Lung (tissue), 12 donors: ENCODE results near the gene VCPKMT. TPM values are rescaled to one million over a fixed set of nuclear protein-coding genes. Genes with fewer than 3 reads are reported as not detected.

ENCODE experiments used
- ATAC-seq: fragments of 200-7000 bp; cut with Tn5 transposase; one replicate; pipeline ENCODE4 v1.9.1; 2020; ENCODE audit warnings: moderate number of reproducible peaks; ENCODE audit not compliant: insufficient read depth, low FRiP score
- DNase-seq, 3 donors: peaks; one replicate each; pipeline ENCODE4 v3.0.0-alpha.2; 2013 to 2017
- H3K27ac ChIP-seq, 2 donors: one replicate each; pipeline ENCODE4 v1.5.1; 2013; ENCODE audit warnings: mild to moderate bottlenecking in 2 of 2, moderate library complexity in 2 of 2, control low read depth in 1 of 2, inconsistent platforms in 1 of 2, low read depth in 1 of 2, low read length in 1 of 2
- H3K27me3 ChIP-seq, 3 donors: one replicate each; pipeline ENCODE4 v1.5.1; 2013; ENCODE audit warnings: low read length in 2 of 3; ENCODE audit not compliant: control insufficient read depth in 3 of 3, insufficient read depth in 3 of 3
- H3K36me3 ChIP-seq, 4 donors: one replicate each; pipeline ENCODE4 v1.5.1; 2013; ENCODE audit warnings: low read length in 4 of 4, mild to moderate bottlenecking in 1 of 4, moderate library complexity in 1 of 4; ENCODE audit not compliant: control insufficient read depth in 4 of 4, insufficient read depth in 4 of 4
- H3K4me1 ChIP-seq, 5 donors: one replicate each; pipeline ENCODE4 v1.5.1; 2013; ENCODE audit warnings: low read length in 5 of 5, mild to moderate bottlenecking in 2 of 5, moderate library complexity in 1 of 5; ENCODE audit not compliant: control insufficient read depth in 5 of 5, insufficient read depth in 5 of 5
- H3K4me3 ChIP-seq: one replicate; pipeline ENCODE4 v1.5.1; 2013; ENCODE audit warnings: mild to moderate bottlenecking, control low read depth, moderate library complexity
- H3K9ac ChIP-seq, 2 donors: one replicate each; pipeline ENCODE4 v1.5.1; 2013; ENCODE audit warnings: low read length in 2 of 2, control low read depth in 1 of 2; ENCODE audit not compliant: insufficient read depth in 1 of 2
- H3K9me3 ChIP-seq, 4 donors: one replicate each; pipeline ENCODE4 v1.5.1; 2013; ENCODE audit warnings: low read length in 3 of 4, mild to moderate bottlenecking in 1 of 4, moderate library complexity in 1 of 4; ENCODE audit not compliant: control insufficient read depth in 4 of 4, insufficient read depth in 3 of 4
- WGBS, 2 donors: extraction: QIAGEN DNeasy Blood & Tissue Kit; methylation state at CpG; one replicate each; pipeline ENCODE4 v1.1.7; 2013; 5-methylcytosine and 5-hydroxymethylcytosine counted together
- polyA plus RNA-seq, 2 donors: library from polyadenylated mRNA; stranded (reverse); fragments of 200-250 nt; gene quantifications; one replicate each; pipeline ENCODE4 v1.2.1, GENCODE V29; 2013
- total RNA-seq, 2 donors: library from RNA; depleted of rRNA in 1 of 2; stranded (reverse); fragments of >200 nt in 1 of 2; gene quantifications; one replicate each; pipeline ENCODE4 v1.2.1, GENCODE V29; 2014 to 2021
- TF ChIP-seq, protein P1 (sequence below): IDR thresholded peaks from 2 replicates; pipeline ENCODE4 v1.5.1; 2012; ENCODE audit warnings: mild to moderate bottlenecking; ENCODE audit errors: control extremely low read depth, extremely low read depth
- donor health status: control.
- donor health status: control.
- donor health status: Bipolar disorder and iron deficiency.
- donor health status: healthy.
- donor health status: DM: yes; HTN: yes; CAD: no.

VCPKMT gene
- total and polyA plus RNA-seq, 4 donors, result 5.9 to 17.6 (median 7.7) TPM

GRCh38 chr14:50107850-50108249 lies 8.5 kb downstream of the VCPKMT start:
- Histone ChIP-seq H3K9me3 (no peaks in the 10 kb centered on the region), H3K4me1 (no peaks in the 10 kb centered on the region), H3K9ac (no peak overlapping the region), H3K4me3 (no peak overlapping the region), H3K27me3 (no peaks in the 10 kb centered on the region), H3K27ac (peak overlapping the region in 1 of 2 donors; percentile 75), H3K36me3 (peaks cover 12 to 24% (median 16%) of the 10 kb centered on the region in 4 donors)
- no peak for DNase-seq
- no peak for ATAC-seq
- WGBS, 2 donors, result 80 to 81% methylated on average over 2 of the region's 2 CpGs
- TF ChIP-seq, protein P1, sequence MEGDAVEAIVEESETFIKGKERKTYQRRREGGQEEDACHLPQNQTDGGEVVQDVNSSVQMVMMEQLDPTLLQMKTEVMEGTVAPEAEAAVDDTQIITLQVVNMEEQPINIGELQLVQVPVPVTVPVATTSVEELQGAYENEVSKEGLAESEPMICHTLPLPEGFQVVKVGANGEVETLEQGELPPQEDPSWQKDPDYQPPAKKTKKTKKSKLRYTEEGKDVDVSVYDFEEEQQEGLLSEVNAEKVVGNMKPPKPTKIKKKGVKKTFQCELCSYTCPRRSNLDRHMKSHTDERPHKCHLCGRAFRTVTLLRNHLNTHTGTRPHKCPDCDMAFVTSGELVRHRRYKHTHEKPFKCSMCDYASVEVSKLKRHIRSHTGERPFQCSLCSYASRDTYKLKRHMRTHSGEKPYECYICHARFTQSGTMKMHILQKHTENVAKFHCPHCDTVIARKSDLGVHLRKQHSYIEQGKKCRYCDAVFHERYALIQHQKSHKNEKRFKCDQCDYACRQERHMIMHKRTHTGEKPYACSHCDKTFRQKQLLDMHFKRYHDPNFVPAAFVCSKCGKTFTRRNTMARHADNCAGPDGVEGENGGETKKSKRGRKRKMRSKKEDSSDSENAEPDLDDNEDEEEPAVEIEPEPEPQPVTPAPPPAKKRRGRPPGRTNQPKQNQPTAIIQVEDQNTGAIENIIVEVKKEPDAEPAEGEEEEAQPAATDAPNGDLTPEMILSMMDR, result no peak

DNA sequence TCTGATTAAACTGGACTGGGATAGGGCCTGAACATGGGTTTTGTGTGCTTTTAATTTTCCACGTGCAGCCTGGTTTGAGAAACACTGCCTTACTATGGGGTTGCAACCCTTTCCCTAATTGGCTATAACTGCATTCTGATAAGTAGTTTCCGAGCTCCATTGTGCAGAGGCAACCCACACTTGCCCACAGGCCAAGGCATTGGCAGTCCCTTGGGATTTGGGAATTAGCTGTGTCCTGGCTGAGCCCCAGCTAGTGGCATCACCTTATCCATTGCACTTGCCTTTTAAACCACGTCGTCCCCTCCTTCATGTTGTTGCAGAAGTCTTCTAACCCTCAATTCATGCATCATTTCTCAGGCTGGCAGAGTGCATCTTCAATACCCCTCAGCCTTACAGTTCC lies 10.2 kb downstream of the VCPKMT start:
- no peak overlapping the region for H3K27ac ChIP-seq
- H3K27me3 ChIP-seq, result no peaks in the 10 kb centered on the region
- H3K9ac ChIP-seq, result no peak overlapping the region
- peaks cover 8 to 12% (median 11%) of the 10 kb centered on the region in 4 donors for H3K36me3 ChIP-seq
- no peak for DNase-seq
- H3K9me3 ChIP-seq, result no peaks in the 10 kb centered on the region
- TF ChIP-seq, protein P1, result no peak
- H3K4me3 ChIP-seq, result no peak overlapping the region
- no peaks in the 10 kb centered on the region for H3K4me1 ChIP-seq
- ATAC-seq, result no peak
- 87 to 93% methylated on average over 4 of the region's 4 CpGs for WGBS, 2 donors

- Histone ChIP-seq H3K9me3 (no peaks in the 10 kb centered on the region), H3K27ac (no peak overlapping the region), H3K4me3 (no peak overlapping the region), H3K9ac (no peak overlapping the region), H3K27me3 (no peaks in the 10 kb centered on the region), H3K4me1 (no peaks in the 10 kb centered on the region), H3K36me3 (peaks cover 0 to 6% (median 2%) of the 10 kb centered on the region in 4 donors)
- no peak for ATAC-seq
- TF ChIP-seq, protein P1, result no peak
- no peak for DNase-seq
- 86 to 87% methylated on average over 6 of the region's 6 CpGs for WGBS, 2 donors
Observed at GRCh38 chr14:50103558-50103957, 12.8 kb downstream of the VCPKMT start.

DNA sequence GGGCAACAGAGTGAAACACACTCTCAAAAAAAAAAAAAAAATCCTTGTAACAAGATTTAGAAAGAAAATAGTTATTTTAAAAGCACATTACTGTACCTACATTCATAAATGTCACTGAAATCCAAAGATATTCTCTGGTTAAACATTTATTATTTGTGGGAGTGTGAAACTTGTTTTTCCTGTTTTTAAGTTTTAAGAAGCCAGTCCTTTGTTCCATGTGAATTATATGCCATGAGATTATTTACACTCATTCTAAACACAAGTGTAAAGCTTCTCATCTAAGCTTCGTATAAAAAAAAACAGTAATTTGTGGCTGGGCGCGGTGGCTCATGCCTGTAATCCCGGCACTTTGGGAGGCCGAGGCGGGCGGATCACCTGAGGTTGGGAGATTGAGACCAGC lies 15.0 kb downstream of the VCPKMT start:
- peaks cover 0 to 3% (median 1%) of the 10 kb centered on the region in 4 donors for H3K36me3 ChIP-seq
- 89 to 93% methylated on average over 7 of the region's 7 CpGs for WGBS, 2 donors
- no peaks in the 10 kb centered on the region for H3K4me1 ChIP-seq
- ATAC-seq, result no peak
- DNase-seq, result peak in 1 of 3 donors; percentile 34
- no peak overlapping the region for H3K9ac ChIP-seq
- H3K27me3 ChIP-seq, result no peaks in the 10 kb centered on the region
- H3K4me3 ChIP-seq, result no peak overlapping the region
- TF ChIP-seq, protein P1, result no peak
- H3K9me3 ChIP-seq, result no peaks in the 10 kb centered on the region
- no peak overlapping the region for H3K27ac ChIP-seq
